ENCODE results near the gene HOXA13. TPM values are rescaled to one million over a fixed set of nuclear protein-coding genes. Genes with fewer than 3 reads are reported as not detected.

The HOXA13 gene
- total RNA-seq, 4 donors from 2014 or later: not detected

DNA sequence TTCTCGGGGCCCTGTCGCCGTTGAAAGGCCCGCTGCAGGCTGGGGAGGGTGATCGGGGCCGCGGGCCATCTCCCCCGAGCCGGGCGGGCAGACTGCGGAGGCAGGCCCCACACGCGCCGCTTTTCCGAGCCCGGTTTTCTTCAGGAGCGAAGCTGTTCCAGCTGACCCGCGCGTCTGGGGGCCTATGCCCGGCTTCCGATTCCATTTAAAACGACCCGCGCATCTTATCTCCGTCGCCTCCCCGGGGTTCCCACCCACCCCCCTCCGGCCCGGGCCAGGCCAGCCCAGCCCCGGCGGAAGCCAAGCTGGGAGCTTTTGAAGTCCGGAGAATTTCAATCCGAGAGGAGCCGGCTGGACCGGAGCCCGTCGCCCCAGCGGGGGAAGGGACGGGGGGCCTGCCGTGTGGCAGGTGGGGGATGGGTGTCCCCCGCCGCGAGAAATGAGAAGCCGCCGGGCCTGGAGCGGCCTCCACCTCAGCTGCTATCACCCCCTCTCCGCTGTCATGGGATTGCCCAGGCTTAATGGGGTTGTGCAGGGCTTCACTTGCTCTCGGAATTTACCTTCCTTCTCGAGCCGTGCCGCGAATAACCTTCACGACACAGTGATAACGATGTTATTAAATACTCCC lies 39.6 kb upstream of the HOXA13 start:
- no peaks in the 10 kb centered on the region for H3K36me3 ChIP-seq
- peak overlapping the region in 1 of 3 donors; percentile 9 for H3K4me3 ChIP-seq (replicated peaks in 1 of 3)
- H3K4me1 ChIP-seq: peaks cover 26 to 28% of the 10 kb centered on the region in 2 donors
- no peaks in the 10 kb centered on the region for H3K9me3 ChIP-seq
- no peak for TF ChIP-seq POLR2A (IDR thresholded peaks at IDR 0.05)
- TF ChIP-seq, protein P1, sequence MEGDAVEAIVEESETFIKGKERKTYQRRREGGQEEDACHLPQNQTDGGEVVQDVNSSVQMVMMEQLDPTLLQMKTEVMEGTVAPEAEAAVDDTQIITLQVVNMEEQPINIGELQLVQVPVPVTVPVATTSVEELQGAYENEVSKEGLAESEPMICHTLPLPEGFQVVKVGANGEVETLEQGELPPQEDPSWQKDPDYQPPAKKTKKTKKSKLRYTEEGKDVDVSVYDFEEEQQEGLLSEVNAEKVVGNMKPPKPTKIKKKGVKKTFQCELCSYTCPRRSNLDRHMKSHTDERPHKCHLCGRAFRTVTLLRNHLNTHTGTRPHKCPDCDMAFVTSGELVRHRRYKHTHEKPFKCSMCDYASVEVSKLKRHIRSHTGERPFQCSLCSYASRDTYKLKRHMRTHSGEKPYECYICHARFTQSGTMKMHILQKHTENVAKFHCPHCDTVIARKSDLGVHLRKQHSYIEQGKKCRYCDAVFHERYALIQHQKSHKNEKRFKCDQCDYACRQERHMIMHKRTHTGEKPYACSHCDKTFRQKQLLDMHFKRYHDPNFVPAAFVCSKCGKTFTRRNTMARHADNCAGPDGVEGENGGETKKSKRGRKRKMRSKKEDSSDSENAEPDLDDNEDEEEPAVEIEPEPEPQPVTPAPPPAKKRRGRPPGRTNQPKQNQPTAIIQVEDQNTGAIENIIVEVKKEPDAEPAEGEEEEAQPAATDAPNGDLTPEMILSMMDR (IDR thresholded peaks at IDR 0.05): no peak
- intact Hi-C loops (cut with DNase I): no loop called here
- 5 to 7% methylated on average over 32 to 46 of the region's 55 CpGs for WGBS, 2 donors
- H3K27me3 ChIP-seq: peaks cover 60% of the 10 kb centered on the region
- H3K27ac ChIP-seq: no peak overlapping the region
- DNase-seq: no peak

DNA sequence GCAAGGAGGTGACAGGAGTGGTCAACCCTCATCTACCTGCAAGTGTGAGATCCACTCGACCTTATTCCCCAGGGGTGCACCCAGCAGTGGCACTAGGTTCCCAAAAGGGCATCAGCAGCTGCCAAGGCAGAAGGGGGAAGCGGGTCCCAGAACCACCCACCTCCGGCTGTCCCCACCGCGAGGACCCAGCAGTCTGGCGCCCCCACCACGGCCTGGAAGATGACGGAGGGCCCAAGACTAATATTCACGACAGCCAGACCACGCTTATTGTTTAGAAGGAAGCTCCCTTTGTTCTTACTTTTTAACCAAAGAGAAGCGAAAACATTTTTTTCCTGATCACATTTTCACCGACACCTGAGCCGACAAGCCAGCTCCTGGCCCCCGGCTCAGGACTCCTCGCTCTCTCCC lies 39.1 kb upstream of the HOXA13 start:
- H3K9me3 ChIP-seq: no peaks in the 10 kb centered on the region
- H3K4me3 ChIP-seq (replicated peaks in 1 of 3): no peak overlapping the region
- DNase-seq: no peak
- no peak overlapping the region for H3K27ac ChIP-seq
- intact Hi-C loops (cut with DNase I): no loop called here
- TF ChIP-seq, protein P1 (IDR thresholded peaks at IDR 0.05): no peak
- no peak for TF ChIP-seq POLR2A (IDR thresholded peaks at IDR 0.05)
- peaks cover 56% of the 10 kb centered on the region for H3K27me3 ChIP-seq
- H3K36me3 ChIP-seq: no peaks in the 10 kb centered on the region
- WGBS, 2 donors: 45 to 46% methylated on average over 15 of the region's 15 CpGs
- peaks cover 26 to 28% of the 10 kb centered on the region in 2 donors for H3K4me1 ChIP-seq

DNA sequence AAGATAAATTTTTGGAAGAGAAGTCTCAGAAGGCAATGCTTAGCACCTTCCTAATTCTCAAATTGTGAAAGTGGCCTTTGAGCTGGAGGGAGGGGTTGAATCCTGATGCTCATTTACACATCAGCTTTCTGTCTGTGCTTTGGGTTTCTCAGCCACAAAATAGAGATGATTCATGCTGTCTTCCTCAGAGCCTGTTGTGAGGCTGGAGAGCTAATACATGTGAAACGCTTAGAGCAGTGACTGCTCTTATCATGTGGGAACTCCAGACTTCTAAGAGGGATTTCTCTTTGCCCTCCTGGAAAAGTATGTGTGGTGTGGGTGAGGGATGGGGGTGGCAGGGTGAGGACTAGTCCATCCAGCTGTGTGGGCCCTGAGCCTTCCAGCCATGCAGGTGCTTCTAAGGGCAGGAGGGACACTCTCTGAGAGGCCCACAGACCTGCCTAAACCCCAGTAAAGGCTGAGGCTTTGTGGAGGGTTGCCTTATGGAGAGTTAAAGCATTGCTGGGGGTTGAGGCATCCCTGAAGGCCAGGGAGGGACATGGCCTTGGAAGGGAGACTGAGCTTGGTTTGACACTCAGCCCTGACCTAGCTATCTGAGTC lies 37.9 kb upstream of the HOXA13 start:
- H3K36me3 ChIP-seq: no peaks in the 10 kb centered on the region
- no peaks in the 10 kb centered on the region for H3K9me3 ChIP-seq
- H3K27ac ChIP-seq: no peak overlapping the region
- TF ChIP-seq, protein P1 (IDR thresholded peaks at IDR 0.05): no peak
- TF ChIP-seq POLR2A (IDR thresholded peaks at IDR 0.05): no peak
- intact Hi-C loops (cut with DNase I): no loop called here
- no peak for DNase-seq
- H3K4me3 ChIP-seq (replicated peaks in 1 of 3): no peak overlapping the region
- H3K27me3 ChIP-seq: peaks cover 49% of the 10 kb centered on the region
- H3K4me1 ChIP-seq: peaks cover 18 to 19% of the 10 kb centered on the region in 2 donors
- 93 to 100% methylated on average over 1 of the region's 1 CpG for WGBS, 2 donors

DNA sequence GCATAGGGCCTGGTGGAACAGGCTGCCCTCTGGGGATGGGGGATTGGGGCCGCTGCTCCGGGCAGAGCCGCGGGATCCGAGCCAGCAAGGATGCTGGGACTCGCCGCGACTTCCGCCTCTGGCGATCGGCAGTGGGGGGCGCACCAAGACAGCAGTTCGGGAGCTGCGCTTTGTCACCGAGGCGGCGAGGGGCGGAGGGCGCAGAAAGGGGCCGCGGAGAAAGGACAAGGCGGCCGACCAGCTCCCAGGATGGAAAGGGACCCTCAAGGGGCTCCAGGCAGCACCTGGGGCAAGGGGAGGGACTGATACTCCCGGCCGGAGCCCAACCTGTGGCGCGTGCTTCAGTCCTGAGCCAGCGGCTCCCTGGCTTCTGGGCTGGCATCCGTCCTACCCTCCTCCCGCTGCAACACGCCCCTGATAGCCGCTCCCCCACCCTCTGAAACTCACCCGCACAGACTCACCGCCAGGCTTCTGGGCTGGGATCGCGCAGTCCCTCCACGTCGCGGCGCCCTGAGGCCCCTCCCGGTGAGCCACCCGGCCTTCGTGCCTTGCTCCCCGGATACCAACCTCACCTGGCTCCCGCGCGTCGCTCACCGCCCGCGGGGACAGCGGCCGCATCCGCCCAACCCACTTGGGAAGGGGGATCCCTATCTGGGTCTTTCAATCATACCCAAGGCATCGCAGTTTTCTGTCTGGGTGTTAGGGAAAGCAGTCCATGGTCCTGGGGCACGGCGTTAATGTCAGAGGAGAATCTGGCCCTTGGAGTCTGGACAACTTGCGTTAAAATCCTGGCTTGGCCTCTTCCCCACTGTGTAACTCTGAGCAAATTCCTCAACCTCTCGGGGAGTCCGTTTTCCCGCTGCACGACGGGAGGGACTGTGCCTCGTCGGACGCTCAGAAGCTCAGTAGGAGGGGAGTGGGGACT lies 35.8 kb upstream of the HOXA13 start:
- 9 to 13% methylated on average over 16 to 19 of the region's 66 CpGs for WGBS, 2 donors
- no peaks in the 10 kb centered on the region for H3K9me3 ChIP-seq
- H3K27ac ChIP-seq: no peak overlapping the region
- TF ChIP-seq, protein P1 (IDR thresholded peaks at IDR 0.05): peak in 3 of 6 experiments; percentile 16 to 36 (median 17)
- TF ChIP-seq POLR2A (IDR thresholded peaks at IDR 0.05): no peak
- H3K4me1 ChIP-seq: peaks cover 12 to 16% of the 10 kb centered on the region in 2 donors
- DNase-seq: peak in 1 of 2 donors; percentile 21
- intact Hi-C loops (cut with DNase I): no loop called here
- peaks cover 28% of the 10 kb centered on the region for H3K27me3 ChIP-seq
- no peaks in the 10 kb centered on the region for H3K36me3 ChIP-seq
- H3K4me3 ChIP-seq (replicated peaks in 1 of 3): peak overlapping the region in 2 of 3 donors; percentile 3 to 24
